Coronary artery (tissue), 2 donors: ENCODE measurements around the gene DMXL1.

Experiments
- DNase-seq: peaks from one replicate; pipeline ENCODE4 v3.0.0-alpha.2; 2017; ENCODE audit warnings: low spot score
- H3K27ac ChIP-seq, 2 donors: fragments of 200-600 bp; sonication (generic); one replicate each; pipeline ENCODE4 v1.5.1; 2016 to 2019
- H3K4me3 ChIP-seq: fragments of 200-600 bp; sonication (generic); 2 replicates; pipeline ENCODE4 v1.5.1; 2016; ENCODE audit warnings: mild to moderate bottlenecking, moderate library complexity
- TF ChIP-seq, protein P1 (sequence below): fragments of 200-600 bp; sonication (generic); IDR thresholded peaks from one replicate; pipeline ENCODE4 v1.5.1; 2019; ENCODE audit warnings: antibody characterized with exemption

DMXL1 gene

DNA sequence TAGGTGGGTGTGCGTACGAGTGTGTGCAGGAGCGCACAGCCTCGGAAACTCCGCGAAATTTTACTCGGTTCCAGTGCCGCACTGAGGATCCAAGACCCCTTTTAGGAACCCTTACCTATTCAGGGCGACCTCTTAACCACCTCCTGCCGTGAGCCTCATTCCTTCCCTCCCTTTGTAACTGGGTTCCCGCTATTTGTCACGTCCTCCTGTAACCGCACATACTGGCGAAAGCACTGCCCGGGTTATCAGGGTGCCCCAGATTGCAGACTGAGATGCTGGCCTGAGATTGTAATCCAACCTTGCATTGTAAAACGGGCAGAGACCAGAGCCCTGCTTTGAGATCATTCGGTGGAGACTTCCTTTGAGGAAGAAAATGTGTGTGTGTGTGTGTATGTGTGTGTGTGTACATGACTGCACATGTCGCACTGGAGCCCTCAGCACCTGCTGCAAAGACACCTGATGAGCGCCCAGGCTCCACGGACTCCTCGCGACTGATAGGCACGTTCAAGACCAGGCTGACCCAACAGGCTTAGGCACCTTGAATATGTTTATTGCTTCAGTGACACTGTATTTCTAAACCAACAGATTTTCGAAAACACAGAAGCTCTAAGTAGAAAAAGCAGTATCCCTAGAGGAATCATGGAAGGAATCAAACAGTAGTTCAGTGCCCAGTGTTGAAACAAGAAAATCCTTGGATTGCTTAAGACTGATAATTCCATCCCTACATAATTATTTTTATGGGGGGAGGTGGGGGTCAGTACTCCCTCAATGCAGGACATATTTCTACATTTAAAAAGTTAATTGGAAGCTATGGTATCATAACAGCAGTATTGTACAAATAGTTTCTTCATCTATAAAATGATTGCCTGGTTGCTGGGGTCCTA lies 198.4 kb downstream of the DMXL1 start:
- no peak for DNase-seq
- TF ChIP-seq, protein P1, sequence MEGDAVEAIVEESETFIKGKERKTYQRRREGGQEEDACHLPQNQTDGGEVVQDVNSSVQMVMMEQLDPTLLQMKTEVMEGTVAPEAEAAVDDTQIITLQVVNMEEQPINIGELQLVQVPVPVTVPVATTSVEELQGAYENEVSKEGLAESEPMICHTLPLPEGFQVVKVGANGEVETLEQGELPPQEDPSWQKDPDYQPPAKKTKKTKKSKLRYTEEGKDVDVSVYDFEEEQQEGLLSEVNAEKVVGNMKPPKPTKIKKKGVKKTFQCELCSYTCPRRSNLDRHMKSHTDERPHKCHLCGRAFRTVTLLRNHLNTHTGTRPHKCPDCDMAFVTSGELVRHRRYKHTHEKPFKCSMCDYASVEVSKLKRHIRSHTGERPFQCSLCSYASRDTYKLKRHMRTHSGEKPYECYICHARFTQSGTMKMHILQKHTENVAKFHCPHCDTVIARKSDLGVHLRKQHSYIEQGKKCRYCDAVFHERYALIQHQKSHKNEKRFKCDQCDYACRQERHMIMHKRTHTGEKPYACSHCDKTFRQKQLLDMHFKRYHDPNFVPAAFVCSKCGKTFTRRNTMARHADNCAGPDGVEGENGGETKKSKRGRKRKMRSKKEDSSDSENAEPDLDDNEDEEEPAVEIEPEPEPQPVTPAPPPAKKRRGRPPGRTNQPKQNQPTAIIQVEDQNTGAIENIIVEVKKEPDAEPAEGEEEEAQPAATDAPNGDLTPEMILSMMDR, result no peak
- Histone ChIP-seq H3K4me3 (peak overlapping the region; percentile 92), H3K27ac (peak overlapping the region; percentile 87 to 97)

DNA sequence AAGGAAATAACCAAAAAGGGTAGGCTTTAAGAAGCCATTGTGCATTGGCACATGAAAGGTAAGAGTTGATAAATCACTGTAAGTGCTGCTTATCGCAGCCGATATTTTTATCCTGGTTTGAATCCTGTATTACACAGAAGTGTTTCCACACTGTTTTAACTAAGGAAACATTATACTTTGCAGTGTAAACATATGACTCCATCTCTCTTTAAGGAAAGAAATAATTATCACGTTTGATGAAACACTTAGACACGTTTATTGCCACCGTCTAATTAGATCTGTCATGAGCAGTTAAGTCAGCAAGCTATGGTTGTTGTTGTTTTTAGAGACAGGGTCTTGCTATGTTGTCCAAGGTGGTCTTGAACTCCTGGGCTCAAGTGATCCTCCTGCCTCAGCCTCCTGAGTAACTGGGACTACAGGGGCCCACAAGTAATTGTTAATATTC lies 199.3 kb downstream of the DMXL1 start:
- Histone ChIP-seq H3K4me3 (peak overlapping the region; percentile 92), H3K27ac (peak overlapping the region; percentile 87 to 97)
- TF ChIP-seq, protein P1, result no peak
- no peak for DNase-seq

DNA sequence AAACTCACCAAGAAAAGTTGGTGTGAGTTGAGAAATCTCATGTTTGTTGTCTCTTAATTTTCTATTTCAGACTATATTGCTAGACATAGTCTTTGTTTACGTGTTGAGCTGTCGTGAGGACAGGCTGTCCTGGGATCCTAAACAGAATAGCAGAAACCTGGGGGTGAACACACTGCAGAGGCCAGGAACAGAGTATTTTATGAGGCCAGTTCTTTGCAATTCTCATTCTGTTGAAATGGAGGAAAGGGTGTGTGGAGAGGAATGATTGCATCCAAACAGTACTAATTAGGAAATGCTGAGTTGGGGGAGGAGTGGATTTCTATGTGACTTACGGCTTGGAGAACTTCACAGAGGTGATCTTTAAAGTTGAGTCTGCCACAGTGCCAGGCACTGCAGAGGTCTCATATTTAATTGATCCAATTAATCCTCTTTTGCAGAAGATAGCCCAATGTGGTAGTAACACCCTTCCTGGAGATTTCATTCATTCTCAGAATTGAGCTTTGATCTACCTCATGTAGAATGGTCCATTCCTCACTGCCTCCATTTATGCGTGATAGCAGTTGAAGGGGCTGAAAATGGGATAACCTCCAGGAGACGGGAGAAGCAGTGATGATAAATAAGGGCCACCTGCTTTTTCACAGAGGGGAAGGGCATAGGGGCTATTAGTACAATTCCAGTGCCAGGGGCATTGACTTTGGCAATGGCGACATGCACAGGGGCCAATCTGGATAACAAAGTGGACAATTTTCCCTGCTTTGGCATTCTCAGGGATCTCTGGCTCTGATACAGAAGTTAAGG lies 200.3 kb downstream of the DMXL1 start:
- TF ChIP-seq, protein P1, result no peak
- DNase-seq, result no peak
- peak overlapping the region in 1 of 2 donors; percentile 97 for H3K27ac ChIP-seq
- H3K4me3 ChIP-seq, result peak overlapping the region; percentile 22

DNA sequence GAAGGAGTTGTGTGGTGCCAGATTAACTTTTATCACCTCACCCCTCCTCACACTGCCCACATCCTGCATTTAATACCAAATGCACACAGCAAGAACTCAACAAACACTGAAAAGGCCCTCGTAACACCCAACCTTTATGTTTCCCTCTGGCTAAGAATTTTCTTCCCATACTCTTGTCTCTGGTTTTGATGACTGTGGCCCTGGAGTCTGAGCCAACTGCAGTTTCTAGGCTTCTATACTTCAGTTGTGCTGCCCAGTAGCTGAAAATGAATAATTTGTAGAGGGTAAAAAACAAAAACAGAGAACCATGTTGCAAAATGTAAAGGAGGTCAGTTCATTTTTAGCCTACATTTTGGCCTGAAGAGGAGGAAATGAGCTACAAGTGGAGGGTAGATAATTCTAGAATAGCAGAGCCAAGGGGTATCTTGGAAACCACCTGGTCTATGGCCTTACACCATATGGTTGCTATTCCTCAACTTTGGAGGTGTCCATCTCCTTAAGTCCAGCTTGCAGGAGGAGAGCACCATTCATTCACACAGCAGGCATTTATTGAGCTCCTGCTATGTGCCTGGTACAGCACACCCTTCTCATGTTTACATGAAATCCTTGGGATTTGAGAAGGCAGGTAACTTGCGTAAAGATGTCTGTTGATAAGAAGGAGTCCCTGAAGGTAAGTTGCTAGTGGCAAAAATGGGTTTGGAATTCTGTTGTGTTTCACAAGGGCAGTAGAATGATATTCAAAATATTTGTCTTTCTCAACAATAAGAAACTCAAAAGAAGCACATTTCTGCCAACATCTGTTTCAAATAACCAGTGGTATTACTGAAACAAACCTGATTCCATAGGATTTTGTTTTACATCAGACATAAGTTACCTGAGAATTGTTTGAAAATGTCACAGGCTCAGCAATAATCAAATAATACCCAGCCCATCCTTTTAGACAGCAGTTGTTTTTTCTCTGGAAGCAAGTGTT lies 201.2 kb downstream of the DMXL1 start:
- DNase-seq, result no peak
- H3K27ac ChIP-seq, result peak overlapping the region in 1 of 2 donors; percentile 97

DNA sequence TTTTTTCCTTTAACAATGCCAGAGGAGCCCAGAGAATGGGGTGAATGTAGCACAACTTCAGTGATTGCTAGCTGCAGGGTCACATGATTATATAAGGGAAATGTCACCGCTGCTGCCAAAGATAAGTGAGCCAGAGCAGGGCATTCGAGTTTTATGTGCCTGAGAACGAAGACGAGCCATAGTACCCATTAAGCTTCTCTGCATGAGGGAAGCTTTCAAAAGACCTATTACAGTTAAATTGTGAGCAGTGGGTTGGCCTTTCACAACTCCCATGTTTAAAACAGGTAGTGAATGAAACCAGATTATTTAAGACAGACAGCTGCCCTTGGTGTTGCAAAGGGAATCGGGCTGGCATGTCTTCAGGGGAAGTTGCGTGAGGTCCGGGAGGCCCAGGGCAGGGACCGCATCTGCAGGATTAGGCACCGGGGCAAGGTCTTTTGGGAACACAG lies 202.5 kb downstream of the DMXL1 start:
- no peak for DNase-seq
- no peak overlapping the region for H3K4me3 ChIP-seq
- TF ChIP-seq, protein P1, result no peak
- H3K27ac ChIP-seq, result peak overlapping the region in 1 of 2 donors; percentile 21

More for the DNA sequence above, 201.2 kb downstream of the DMXL1 start:
- TF ChIP-seq, protein P1, result no peak
- H3K4me3 ChIP-seq, result peak overlapping the region; percentile 22

DNA sequence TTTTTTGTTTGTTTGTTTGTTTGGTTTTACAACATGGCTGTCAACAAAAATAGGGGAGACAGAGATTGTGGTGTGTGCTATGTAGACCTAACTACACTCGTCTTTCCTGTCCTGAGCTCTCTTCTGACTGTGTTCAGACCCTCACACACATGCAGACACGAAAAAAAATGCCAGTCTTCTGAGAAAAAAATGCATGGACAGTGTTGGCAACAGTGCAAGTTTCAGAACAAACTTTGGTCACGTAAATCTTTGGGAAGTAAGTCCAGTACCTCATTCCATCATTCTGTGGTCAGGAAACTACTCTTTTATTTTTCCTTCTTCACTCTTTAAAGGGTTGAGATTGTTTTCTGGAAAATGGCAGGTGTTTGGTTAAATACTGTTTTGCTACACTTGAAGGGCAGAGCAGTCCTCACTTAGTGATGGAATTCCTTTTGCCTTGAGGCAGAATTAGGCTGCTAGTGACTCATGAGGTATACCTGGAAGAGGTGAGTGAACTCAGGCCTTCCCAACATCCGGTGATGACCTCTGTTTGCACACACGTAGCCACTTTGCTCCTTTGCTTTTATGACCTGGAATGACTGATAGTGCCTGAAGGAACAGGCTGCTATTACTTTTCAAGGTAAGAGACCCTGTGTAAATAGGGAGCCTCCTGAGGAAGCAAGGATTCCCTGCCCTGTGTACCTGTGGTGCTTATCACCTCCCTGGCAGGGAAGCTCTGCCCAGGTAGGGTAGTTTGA lies 203.3 kb downstream of the DMXL1 start:
- no peak for DNase-seq
- Histone ChIP-seq H3K27ac (peak overlapping the region; percentile 53), H3K4me3 (no peak overlapping the region)
- TF ChIP-seq, protein P1, result no peak
